Measurements from ENCODE around the gene FSTL1. TPM values are rescaled to one million over a fixed set of nuclear protein-coding genes. Genes with fewer than 3 reads are reported as not detected.

The FSTL1 gene
- total and polyA plus RNA-seq, 2 of the 8 experiments (the other 6 are each of a cell fraction or from before 2014, with no cell fraction given) = 158 to 516 TPM

DNA sequence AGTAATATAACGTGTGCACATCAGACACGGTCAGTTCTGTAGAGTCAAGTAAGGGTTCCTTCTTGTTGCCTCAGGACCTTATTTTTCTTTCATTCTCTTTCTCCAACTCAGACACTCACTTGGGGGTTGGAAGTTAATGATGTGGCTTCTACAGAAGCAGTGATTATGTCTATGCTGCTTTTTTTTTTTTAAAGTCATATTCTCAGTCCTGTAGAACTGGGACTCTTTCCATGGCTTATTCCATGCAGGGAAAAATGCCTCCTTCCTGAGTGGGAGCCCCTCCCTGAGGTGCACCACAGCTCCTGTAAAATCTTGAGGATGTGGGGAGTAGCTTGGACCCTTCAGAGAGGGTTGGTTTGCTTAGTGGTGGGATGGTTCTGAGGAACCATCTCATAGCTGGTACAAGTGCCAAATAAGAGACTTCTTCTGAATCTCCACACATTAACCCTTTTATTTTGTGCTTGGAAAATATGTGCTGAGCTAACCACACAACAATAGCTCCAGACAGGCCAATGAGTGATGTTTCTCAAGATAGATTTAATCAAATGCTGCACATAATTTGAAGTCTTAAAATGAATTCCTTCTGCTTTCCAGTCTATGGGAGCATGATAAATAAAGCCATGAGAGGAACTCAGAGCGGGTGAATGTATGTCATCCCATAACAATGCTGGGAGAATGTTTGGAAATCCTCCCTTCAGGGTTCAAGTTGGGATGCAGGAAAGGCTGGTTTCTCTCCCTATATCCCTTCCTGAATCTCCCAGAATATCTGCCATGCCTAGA, 23.3 kb upstream of the FSTL1 start:
- POLR2A ChIA-PET (ENCODE audit: partially characterized antibody) = interaction anchor here (0.9 to 1.8 kb wide), 4 partner anchors 23 to 37 kb away, joined by 3 to 6 read pairs (median 4); partner anchors contain the start of gene FSTL1
- H3K27ac ChIP-seq (ENCODE audit: low read depth, low read length) = no peak overlapping the region
- no peaks in the 10 kb centered on the region for H4K20me1 ChIP-seq (replicated peaks in 1 of 2; ENCODE audit: control insufficient read depth in 1 of 2, insufficient read depth in 2 of 2, low read length in 2 of 2)
- H3K79me2 ChIP-seq (ENCODE audit: control insufficient read depth in 1 of 2, insufficient read depth in 2 of 2, low read length in 2 of 2) = no peaks in the 10 kb centered on the region
- H3K4me2 ChIP-seq (ENCODE audit: insufficient read depth in 1 of 2, low read depth in 2 of 2, low read length in 2 of 2) = no peak overlapping the region
- H4K5ac ChIP-seq (ENCODE audit: insufficient read length, low read depth, low read length) = no peak overlapping the region
- no peak for FAIRE-seq
- no peak overlapping the region for H3K4ac ChIP-seq (replicated peaks; ENCODE audit: insufficient read length, low read depth, low read length)
- no peak overlapping the region for H2BK5ac ChIP-seq (ENCODE audit: low read depth, low read length)
- H2BK12ac ChIP-seq (ENCODE audit: low read depth, low read length) = peak overlapping the region; percentile 30; the same call in 1 of the 2 replicates
- no peak overlapping the region for H3K14ac ChIP-seq (ENCODE audit: insufficient read length)
- no peak overlapping the region for H4K91ac ChIP-seq (replicated peaks; ENCODE audit: insufficient read length, low read length)
- 93% methylated on average over 3 of the region's 3 CpGs; no CpG with 5 or more reads in 1 of the 2 experiments for WGBS, 2 experiments (ENCODE audit: extremely low coverage in 1 of 2, insufficient coverage in 1 of 2, insufficient read length in 1 of 2, insufficient replicate concordance in 2 of 2, low coverage in 1 of 2, low lambda C conversion rate in 2 of 2, missing lambda C conversion rate in 1 of 2)
- no peak for DNase-seq (ENCODE audit: low read depth in 1 of 2, low spot score in 2 of 2)
- H2BK15ac ChIP-seq (ENCODE audit: low read length) = 0 out of 2 replicates have a peak overlapping the region, but pooled peaks have one; percentile 19
- no peaks in the 10 kb centered on the region for H3K36me3 ChIP-seq (ENCODE audit: control insufficient read depth in 2 of 4, insufficient read depth in 4 of 4, low read length in 3 of 4)
- CTCF ChIA-PET (ENCODE audit: partially characterized antibody) = interaction anchor here (0.7 to 2.3 kb wide), 8 partner anchors 11 to 290 kb away, joined by 3 to 7 read pairs (median 3); no protein-coding TSS in a partner anchor
- peaks cover 0 to 4% of the 10 kb centered on the region in 2 experiments; a peak in 2 of 4 replicates for H3K9me3 ChIP-seq (ENCODE audit: insufficient read depth in 2 of 2, low read depth in 1 of 2, low read length in 1 of 2)
- H3K27me3 ChIP-seq (replicated peaks in 1 of 4; ENCODE audit: control insufficient read depth in 3 of 4, extremely low read depth in 1 of 4, insufficient read depth in 3 of 4, low read length in 3 of 4) = no peaks in the 10 kb centered on the region
- no peaks in the 10 kb centered on the region for H3K79me1 ChIP-seq (ENCODE audit: low read depth, low read length)
- no peak overlapping the region for H2BK120ac ChIP-seq (replicated peaks; ENCODE audit: low read depth, low read length)
- no peak overlapping the region for H3K18ac ChIP-seq (ENCODE audit: extremely low read depth, low read length)
- H3K4me1 ChIP-seq (replicated peaks in 1 of 4; ENCODE audit: control insufficient read depth in 3 of 4, insufficient read depth in 4 of 4, low read length in 3 of 4) = peaks cover 4 to 31% (median 10%) of the 10 kb centered on the region in 4 experiments; a peak in 6 of 7 replicates
- H2AK5ac ChIP-seq (ENCODE audit: low read depth, low read length) = no peak overlapping the region
- no peaks in the 10 kb centered on the region for H3K23me2 ChIP-seq (ENCODE audit: low read depth, low read length)
- no peak overlapping the region for H3K23ac ChIP-seq (ENCODE audit: insufficient read length)
- H4K8ac ChIP-seq (ENCODE audit: extremely low read depth, insufficient read depth, low read length) = no peak overlapping the region
- H3K9ac ChIP-seq (replicated peaks in 1 of 4; ENCODE audit: extremely low read depth in 1 of 4, low read depth in 3 of 4, low read length in 3 of 4) = no peak overlapping the region
- H2BK20ac ChIP-seq (ENCODE audit: low read length) = peak overlapping the region; percentile 68; the same call in 1 of the 2 replicates
- no peak overlapping the region for H3K4me3 ChIP-seq (ENCODE audit: extremely low read depth in 1 of 4, insufficient read depth in 2 of 4, low read depth in 3 of 4, low read length in 4 of 4)
- H2AFZ ChIP-seq (ENCODE audit: low read length) = no peak overlapping the region
- no peak overlapping the region for H3K56ac ChIP-seq (replicated peaks; ENCODE audit: insufficient read length, low read depth, low read length)
- no peak for TF ChIP-seq TBP (IDR thresholded peaks at IDR 0.05; ENCODE audit: low read depth, low read length)
- TF ChIP-seq KDM4A (IDR thresholded peaks at IDR 0.05; ENCODE audit: low read depth, low read length, severe bottlenecking) = no peak
- TF ChIP-seq RAD21 (IDR thresholded peaks at IDR 0.05 in 1 of 2, conservative IDR thresholded peaks at IDR 0.05 in 1 of 2; ENCODE audit: low read depth in 2 of 2, low read length in 2 of 2) = no peak
- TF ChIP-seq NANOG (IDR thresholded peaks at IDR 0.05; ENCODE audit: insufficient read depth, low read depth, low read length, poor library complexity, severe bottlenecking) = no peak
- TF ChIP-seq CHD2 (IDR thresholded peaks at IDR 0.05; ENCODE audit: low read length) = no peak
- TF ChIP-seq POLR2AphosphoS5 (IDR thresholded peaks at IDR 0.05; ENCODE audit: low read depth, low read length) = no peak
- TF ChIP-seq YY1 (IDR thresholded peaks at IDR 0.05; ENCODE audit: low read depth, low read length) = no peak
- no peak for TF ChIP-seq SP1 (IDR thresholded peaks at IDR 0.05; ENCODE audit: low read depth, low read length)
- TF ChIP-seq CTBP2 (IDR thresholded peaks at IDR 0.05; ENCODE audit: borderline replicate concordance, insufficient read depth, insufficient read length, low read length) = no peak
- TF ChIP-seq SRF (IDR thresholded peaks at IDR 0.05; ENCODE audit: low read depth, low read length) = no peak
- no peak for TF ChIP-seq CBX8 (IDR thresholded peaks at IDR 0.05; ENCODE audit: borderline replicate concordance, low read depth, low read length)
- no peak for TF ChIP-seq TAF7 (optimal IDR thresholded peaks at IDR 0.05; ENCODE audit: borderline replicate concordance, low read depth, low read length)
